Measurements from ENCODE around the gene BLM. TPM values are rescaled to one million over a fixed set of nuclear protein-coding genes. Genes with fewer than 3 reads are reported as not detected.

Gene BLM
- total RNA-seq, 2 donors from 2014 or later: 19.3 to 26.7 TPM

GRCh38 chr15:90713081-90713480, 4.1 kb upstream of the BLM start:
- Histone ChIP-seq H3K27me3 (no peaks in the 10 kb centered on the region), H3K4me1 (peaks cover 0 to 11% of the 10 kb centered on the region in 2 donors), H3K27ac (no peak overlapping the region), H3K9me3 (no peaks in the 10 kb centered on the region), H3K4me3 (no peak overlapping the region), H3K36me3 (no peaks in the 10 kb centered on the region)
- TF ChIP-seq, protein P1, sequence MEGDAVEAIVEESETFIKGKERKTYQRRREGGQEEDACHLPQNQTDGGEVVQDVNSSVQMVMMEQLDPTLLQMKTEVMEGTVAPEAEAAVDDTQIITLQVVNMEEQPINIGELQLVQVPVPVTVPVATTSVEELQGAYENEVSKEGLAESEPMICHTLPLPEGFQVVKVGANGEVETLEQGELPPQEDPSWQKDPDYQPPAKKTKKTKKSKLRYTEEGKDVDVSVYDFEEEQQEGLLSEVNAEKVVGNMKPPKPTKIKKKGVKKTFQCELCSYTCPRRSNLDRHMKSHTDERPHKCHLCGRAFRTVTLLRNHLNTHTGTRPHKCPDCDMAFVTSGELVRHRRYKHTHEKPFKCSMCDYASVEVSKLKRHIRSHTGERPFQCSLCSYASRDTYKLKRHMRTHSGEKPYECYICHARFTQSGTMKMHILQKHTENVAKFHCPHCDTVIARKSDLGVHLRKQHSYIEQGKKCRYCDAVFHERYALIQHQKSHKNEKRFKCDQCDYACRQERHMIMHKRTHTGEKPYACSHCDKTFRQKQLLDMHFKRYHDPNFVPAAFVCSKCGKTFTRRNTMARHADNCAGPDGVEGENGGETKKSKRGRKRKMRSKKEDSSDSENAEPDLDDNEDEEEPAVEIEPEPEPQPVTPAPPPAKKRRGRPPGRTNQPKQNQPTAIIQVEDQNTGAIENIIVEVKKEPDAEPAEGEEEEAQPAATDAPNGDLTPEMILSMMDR (IDR thresholded peaks at IDR 0.05): no peak
- no peak for DNase-seq (ENCODE audit: low spot score)

GRCh38 chr15:90716317-90716975, 700 bp upstream of the BLM start:
- H3K36me3 ChIP-seq: no peaks in the 10 kb centered on the region
- TF ChIP-seq, protein P1 (IDR thresholded peaks at IDR 0.05): no peak

DNA sequence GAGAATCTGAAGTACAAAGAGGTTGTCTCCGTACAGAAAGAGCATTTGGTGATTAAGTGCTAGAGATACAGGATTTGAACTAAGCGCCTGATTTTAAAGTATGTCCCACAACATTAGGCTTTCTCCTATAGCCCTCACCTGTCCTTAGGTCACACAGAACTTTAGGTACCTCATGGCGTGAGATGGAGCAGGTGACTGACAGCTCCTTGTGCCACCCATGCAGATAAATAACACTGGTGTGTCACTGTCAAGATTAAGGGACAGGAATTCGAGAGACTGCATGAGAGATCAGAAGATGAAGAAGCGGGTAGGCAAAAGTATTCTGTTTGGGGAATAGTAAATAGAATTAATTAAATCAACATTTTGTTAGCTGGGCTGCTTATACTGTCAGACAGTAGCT, 1.1 kb downstream of the BLM start:
- Histone ChIP-seq H3K9me3 (no peaks in the 10 kb centered on the region), H3K27me3 (no peaks in the 10 kb centered on the region), H3K4me3 (no peak overlapping the region), H3K4me1 (peaks cover 0 to 11% of the 10 kb centered on the region in 2 donors), H3K27ac (no peak overlapping the region), H3K36me3 (no peaks in the 10 kb centered on the region)
- TF ChIP-seq, protein P1 (IDR thresholded peaks at IDR 0.05): no peak
- no peak for DNase-seq (ENCODE audit: low spot score)

More at GRCh38 chr15:90716317-90716975, 700 bp upstream of the BLM start:
- Histone ChIP-seq H3K4me1 (peaks cover 0 to 11% of the 10 kb centered on the region in 2 donors), H3K27ac (peak overlapping the region; percentile 90 to 93), H3K9me3 (no peaks in the 10 kb centered on the region), H3K27me3 (no peaks in the 10 kb centered on the region), H3K4me3 (peak overlapping the region; percentile 65 to 68)
- no peak for DNase-seq (ENCODE audit: low spot score)

DNA sequence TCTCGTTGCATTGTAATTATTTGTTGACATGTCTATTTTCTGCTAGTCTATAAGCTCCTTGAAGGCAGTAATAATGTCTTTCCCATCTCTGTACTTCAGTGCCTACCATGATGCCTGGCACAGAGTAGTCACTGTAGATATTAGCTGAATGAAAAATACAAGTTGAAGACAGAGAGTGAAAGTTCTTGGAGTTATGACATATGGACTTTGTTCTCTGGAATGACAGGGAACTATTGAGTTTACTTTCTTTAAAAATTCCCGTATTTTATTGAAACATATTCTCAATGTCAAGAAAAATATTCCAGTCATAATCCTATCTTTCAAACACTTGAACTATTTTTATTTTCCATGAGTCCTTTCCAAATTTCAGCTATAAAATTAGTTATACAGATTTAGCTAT, 3.0 kb downstream of the BLM start:
- H3K27me3 ChIP-seq: no peaks in the 10 kb centered on the region
- H3K36me3 ChIP-seq: no peaks in the 10 kb centered on the region
- TF ChIP-seq, protein P1 (IDR thresholded peaks at IDR 0.05): no peak
- H3K27ac ChIP-seq: no peak overlapping the region
- no peaks in the 10 kb centered on the region for H3K9me3 ChIP-seq
- DNase-seq (ENCODE audit: low spot score): no peak
- no peak overlapping the region for H3K4me3 ChIP-seq
- H3K4me1 ChIP-seq: peaks cover 0 to 11% of the 10 kb centered on the region in 2 donors

GRCh38 chr15:90729261-90729660, 12.1 kb downstream of the BLM start:
- Histone ChIP-seq H3K27ac (no peak overlapping the region), H3K4me1 (no peaks in the 10 kb centered on the region), H3K36me3 (no peaks in the 10 kb centered on the region), H3K27me3 (no peaks in the 10 kb centered on the region), H3K4me3 (no peak overlapping the region), H3K9me3 (no peaks in the 10 kb centered on the region)
- DNase-seq (ENCODE audit: low spot score): no peak
- TF ChIP-seq, protein P1 (IDR thresholded peaks at IDR 0.05): no peak

DNA sequence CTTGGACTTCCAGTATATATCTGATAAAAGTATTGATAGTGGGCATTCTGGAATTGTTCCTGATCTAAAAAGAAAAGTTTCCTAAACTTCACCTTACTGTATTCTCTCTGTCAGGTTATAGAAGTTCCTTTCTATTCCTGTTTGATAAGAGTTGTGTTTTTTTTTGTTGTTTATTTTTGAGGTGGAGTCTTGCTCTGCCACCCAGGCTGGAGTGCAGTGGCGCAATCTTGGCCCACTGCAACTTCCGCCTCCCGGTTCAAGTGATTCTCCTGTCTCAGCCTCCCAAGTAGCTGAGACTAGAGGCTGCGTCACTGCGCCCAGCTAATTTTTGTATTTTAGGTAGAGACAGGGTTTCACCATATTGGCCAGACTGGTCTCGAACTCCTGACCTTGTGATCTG, 13.1 kb downstream of the BLM start:
- TF ChIP-seq, protein P1 (IDR thresholded peaks at IDR 0.05): no peak
- H3K27me3 ChIP-seq: no peaks in the 10 kb centered on the region
- H3K4me1 ChIP-seq: no peaks in the 10 kb centered on the region
- H3K4me3 ChIP-seq: no peak overlapping the region
- no peak for DNase-seq (ENCODE audit: low spot score)
- no peaks in the 10 kb centered on the region for H3K9me3 ChIP-seq
- H3K36me3 ChIP-seq: no peaks in the 10 kb centered on the region
- H3K27ac ChIP-seq: no peak overlapping the region

All from right atrium auricular region (tissue), 2 donors.